Measurements from ENCODE around the gene STT3B. TPM values are rescaled to one million over a fixed set of nuclear protein-coding genes. Genes with fewer than 3 reads are reported as not detected.

The STT3B gene
- total RNA-seq, 1 donor from 2014 or later = 190 TPM

DNA sequence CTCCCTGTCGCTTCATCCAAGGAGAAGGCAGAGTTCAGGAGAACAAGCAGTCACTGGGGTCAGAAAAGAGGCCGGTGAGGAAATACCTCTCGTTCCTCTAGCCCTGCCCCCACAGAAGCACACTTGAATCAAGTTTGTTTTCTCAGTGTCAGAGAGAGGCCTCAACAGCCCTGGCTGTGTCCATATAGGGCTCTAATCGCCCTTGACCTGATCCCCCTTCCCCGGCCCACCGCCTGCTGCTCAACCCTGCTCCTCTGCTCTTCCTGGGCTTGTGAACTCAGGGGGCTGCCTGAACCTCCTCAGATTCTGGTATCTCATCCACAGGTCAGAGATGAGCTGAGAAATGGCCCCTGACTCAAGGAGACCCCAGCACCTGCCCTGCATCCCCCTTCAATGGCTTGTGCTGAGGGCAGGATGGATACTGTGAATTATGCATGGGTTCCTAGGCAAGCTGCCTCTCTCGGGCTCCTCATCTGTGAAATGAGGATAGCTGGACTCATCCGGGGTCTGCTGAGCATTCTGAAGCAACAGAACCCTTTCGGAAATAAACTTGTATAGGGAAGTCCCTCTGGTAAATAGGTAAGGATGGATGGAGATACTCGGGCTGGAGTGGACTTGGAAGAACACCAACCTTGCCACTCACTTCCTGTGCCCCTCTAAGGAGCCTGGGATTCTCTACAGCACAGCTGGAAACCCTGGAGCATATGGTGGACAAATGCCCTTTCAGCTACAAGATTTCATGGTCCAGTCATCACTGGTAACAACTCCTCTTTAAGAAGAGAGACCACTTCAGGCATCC lies 147.5 kb downstream of the STT3B start:
- DNase-seq (ENCODE audit: low spot score in 2 of 2) (no peak), FAIRE-seq (no peak)
